ENCODE data around the gene POLR2L. TPM values are rescaled to one million over a fixed set of nuclear protein-coding genes. Genes with fewer than 3 reads are reported as not detected.

Gene POLR2L
- total RNA-seq, 1 donor from 2014 or later, result 106 TPM

DNA sequence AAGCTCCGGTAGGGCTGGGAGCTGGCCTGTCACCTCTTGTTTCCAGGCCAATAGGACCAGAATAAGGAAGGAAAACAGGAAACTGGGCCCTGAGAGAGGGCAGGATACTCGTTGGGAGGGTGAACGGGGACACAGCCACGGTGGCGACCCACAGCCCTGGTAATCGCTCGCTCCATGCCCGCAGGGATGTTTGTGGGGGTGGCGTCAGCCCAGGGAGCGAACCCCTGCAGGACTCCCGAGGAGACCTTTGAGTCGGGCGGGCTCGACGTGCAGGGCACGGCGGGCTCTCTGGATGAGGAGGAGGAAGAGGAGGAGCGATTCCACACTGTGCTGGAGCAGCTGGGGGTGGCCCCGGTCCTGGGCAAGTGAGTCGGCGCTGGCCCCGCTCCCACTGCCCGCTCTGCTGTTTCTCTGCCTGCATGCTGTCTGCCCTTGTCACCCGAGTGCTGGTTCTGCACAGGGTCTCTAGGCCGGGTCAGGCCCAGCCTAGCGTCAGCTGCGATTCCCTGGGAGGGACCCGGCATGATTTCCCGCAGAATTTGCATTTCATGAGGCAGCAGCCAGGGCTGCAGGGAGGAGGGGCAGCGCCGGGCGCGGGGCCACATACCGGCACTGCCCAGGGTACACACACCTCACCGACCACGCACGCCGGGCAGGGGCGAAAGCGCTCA, 13.0 kb downstream of the POLR2L start:
- Mint-ChIP-seq H3K9me3 (no peaks in the 10 kb centered on the region), H3K36me3 (no peaks in the 10 kb centered on the region), H3K27me3 (peaks cover 45% of the 10 kb centered on the region), H3K27ac (peak overlapping the region; percentile 29), H3K4me3 (peak overlapping the region; percentile 59), H3K4me1 (ENCODE audit: unreplicated experiment) (peaks cover 10% of the 10 kb centered on the region)
- no peak for DNase-seq (ENCODE audit: extremely low spot score, unreplicated experiment)
- TF ChIP-seq, protein P1, sequence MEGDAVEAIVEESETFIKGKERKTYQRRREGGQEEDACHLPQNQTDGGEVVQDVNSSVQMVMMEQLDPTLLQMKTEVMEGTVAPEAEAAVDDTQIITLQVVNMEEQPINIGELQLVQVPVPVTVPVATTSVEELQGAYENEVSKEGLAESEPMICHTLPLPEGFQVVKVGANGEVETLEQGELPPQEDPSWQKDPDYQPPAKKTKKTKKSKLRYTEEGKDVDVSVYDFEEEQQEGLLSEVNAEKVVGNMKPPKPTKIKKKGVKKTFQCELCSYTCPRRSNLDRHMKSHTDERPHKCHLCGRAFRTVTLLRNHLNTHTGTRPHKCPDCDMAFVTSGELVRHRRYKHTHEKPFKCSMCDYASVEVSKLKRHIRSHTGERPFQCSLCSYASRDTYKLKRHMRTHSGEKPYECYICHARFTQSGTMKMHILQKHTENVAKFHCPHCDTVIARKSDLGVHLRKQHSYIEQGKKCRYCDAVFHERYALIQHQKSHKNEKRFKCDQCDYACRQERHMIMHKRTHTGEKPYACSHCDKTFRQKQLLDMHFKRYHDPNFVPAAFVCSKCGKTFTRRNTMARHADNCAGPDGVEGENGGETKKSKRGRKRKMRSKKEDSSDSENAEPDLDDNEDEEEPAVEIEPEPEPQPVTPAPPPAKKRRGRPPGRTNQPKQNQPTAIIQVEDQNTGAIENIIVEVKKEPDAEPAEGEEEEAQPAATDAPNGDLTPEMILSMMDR (conservative IDR thresholded peaks at IDR 0.05), result no peak

DNA sequence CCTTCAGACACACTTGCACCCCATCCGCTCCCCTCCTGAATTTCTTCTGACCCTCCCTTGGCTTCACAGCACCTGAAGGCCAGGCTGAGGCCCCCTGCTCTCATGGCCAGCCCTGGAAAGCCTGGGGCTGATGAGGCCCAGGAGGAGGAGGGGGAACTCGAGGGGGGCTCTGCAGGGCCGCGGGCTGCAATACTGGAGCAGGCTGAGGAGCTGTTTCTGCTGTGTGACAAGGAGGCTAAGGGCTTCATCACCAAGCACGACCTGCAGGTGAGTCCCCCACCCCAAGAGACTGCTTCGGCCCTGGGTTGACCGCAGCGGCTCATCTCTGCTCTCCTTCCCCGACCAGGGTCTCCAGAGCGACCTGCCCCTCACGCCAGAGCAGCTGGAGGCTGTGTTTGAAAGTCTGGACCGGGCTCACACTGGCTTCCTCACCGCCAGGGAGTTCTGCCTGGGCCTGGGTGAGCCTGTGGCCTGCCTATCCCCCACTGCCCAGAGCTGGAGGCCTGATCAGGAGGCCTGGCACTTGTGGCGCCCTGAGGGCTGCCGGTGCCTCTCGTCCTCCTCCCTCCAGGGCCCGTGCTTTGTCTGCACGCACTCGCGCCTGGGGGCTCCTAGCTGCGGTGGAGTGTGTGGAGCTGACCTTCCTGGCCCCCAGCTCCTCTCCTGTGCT, 13.7 kb downstream of the POLR2L start:
- peak overlapping the region; percentile 83 for H3K4me3 Mint-ChIP-seq
- peaks cover 45% of the 10 kb centered on the region for H3K27me3 Mint-ChIP-seq
- H3K27ac Mint-ChIP-seq, result peak overlapping the region; percentile 29
- no peak for DNase-seq (ENCODE audit: extremely low spot score, unreplicated experiment)
- TF ChIP-seq, protein P1 (conservative IDR thresholded peaks at IDR 0.05), result no peak
- peaks cover 10% of the 10 kb centered on the region for H3K4me1 Mint-ChIP-seq (ENCODE audit: unreplicated experiment)
- no peaks in the 10 kb centered on the region for H3K9me3 Mint-ChIP-seq
- no peaks in the 10 kb centered on the region for H3K36me3 Mint-ChIP-seq

DNA sequence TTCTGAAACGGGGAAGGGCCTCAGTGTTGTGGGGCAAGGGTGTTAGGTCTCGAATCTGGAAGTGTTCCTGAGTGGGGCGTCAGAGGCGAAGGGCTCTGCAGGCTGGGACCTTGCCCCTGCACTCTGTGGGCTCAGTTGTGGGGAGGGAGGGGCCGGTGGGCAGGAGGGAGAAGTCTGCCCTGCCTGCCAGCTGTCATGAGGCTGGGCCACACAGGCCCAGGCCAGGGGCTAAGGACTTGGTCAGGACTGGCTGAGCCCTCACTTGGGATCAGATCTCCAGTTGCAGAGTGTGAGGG, 14.5 kb downstream of the POLR2L start, which contains the start of gene CRACR2B:
TSS of gene CRACR2B (plus strand) at position 23 of the 296 bp plus-strand sequence. CDS start 689 bp downstream, outside the sequence.
- no peak for DNase-seq (ENCODE audit: extremely low spot score, unreplicated experiment)
- peak within 1 kb of the TSS; percentile 56 for H3K27ac Mint-ChIP-seq
- H3K9me3 Mint-ChIP-seq, result no peaks in the 10 kb centered on the region
- H3K36me3 Mint-ChIP-seq, result no peaks in the 10 kb centered on the region
- H3K4me3 Mint-ChIP-seq, result peak within 1 kb of the TSS; percentile 83
- H3K27me3 Mint-ChIP-seq, result peaks cover 45% of the 10 kb centered on the region
- TF ChIP-seq, protein P1 (conservative IDR thresholded peaks at IDR 0.05), result no peak
- H3K4me1 Mint-ChIP-seq (ENCODE audit: unreplicated experiment), result peaks cover 10% of the 10 kb centered on the region

DNA sequence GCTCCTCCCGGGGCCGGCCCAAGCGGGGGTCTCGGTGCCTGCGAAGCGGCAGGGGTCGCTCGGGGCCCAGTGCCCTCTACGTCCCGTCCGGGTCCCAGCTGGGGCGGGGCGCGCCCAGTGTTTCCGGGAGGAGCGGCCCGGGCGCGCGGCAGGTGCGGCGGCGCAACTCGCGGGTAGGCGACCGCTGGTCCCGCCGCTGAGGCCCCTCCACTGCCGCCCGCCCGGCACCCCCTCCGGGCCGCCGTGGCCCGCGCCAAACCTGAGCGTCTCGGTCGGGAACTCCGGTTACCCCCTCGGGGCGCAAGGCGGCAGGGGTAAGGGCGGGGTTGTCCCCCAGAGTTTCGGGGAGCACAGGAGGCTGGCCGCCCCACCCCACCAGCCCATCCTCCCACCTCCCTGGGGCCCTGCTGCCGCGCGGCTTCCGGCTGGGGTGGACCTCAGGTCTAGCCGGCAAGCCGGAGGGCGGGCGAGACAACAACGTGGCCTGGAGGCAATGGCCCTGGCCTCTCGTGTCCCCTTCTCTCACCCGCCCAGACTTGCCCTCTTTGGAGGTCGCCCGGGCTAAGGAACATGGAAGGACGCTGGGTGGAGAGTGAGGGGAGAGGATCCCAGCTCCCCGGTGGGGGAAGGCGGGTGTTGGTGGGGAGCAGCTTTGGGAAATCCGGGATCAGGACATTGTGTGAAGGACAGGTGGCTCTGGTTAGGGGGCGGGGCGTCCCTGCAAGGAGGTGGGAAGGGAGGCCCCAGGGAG, 15.0 kb downstream of the POLR2L start:
- Mint-ChIP-seq H3K36me3 (no peaks in the 10 kb centered on the region), H3K27me3 (peaks cover 44% of the 10 kb centered on the region), H3K4me1 (ENCODE audit: unreplicated experiment) (peaks cover 10% of the 10 kb centered on the region), H3K4me3 (peak overlapping the region; percentile 83), H3K9me3 (no peaks in the 10 kb centered on the region), H3K27ac (peak overlapping the region; percentile 56)
- DNase-seq (ENCODE audit: extremely low spot score, unreplicated experiment), result no peak
- TF ChIP-seq, protein P1 (conservative IDR thresholded peaks at IDR 0.05), result no peak

DNA sequence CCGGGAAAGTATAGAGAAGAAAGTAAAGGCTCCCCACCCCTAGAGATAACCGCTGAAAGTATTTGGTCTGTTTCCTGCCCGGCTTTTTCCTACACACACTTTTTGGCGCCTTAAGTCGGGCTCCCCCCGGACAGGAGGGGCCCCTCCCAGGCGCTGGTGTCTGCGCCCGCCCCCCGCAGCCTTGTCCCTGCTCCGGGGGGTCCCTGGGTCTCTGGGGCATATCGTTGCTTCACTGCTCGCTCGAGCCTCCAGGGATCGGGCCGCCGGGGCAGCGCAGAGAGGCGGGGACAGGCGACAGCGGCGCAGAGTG, 15.5 kb downstream of the POLR2L start:
- H3K4me1 Mint-ChIP-seq (ENCODE audit: unreplicated experiment), result peaks cover 10% of the 10 kb centered on the region
- peak overlapping the region; percentile 77 for H3K4me3 Mint-ChIP-seq
- H3K9me3 Mint-ChIP-seq, result no peaks in the 10 kb centered on the region
- peak overlapping the region; percentile 79 for H3K27ac Mint-ChIP-seq
- DNase-seq (ENCODE audit: extremely low spot score, unreplicated experiment), result no peak
- peaks cover 40% of the 10 kb centered on the region for H3K27me3 Mint-ChIP-seq
- no peaks in the 10 kb centered on the region for H3K36me3 Mint-ChIP-seq
- TF ChIP-seq, protein P1 (conservative IDR thresholded peaks at IDR 0.05), result no peak

Measured in type B pancreatic cell (in vitro differentiated cells).